OCI-M1 (cell line): ENCODE results near the gene AFAP1L2.

Experiments used
- DNase-seq: peaks from one replicate; lab custom pipeline; 2025; lab: John Stamatoyannopoulos, UW

AFAP1L2 gene

GRCh38 chr10:114408968-114409444 lies 4.7 kb upstream of the AFAP1L2 start:
- DNase-seq = peak; percentile 39

DNA sequence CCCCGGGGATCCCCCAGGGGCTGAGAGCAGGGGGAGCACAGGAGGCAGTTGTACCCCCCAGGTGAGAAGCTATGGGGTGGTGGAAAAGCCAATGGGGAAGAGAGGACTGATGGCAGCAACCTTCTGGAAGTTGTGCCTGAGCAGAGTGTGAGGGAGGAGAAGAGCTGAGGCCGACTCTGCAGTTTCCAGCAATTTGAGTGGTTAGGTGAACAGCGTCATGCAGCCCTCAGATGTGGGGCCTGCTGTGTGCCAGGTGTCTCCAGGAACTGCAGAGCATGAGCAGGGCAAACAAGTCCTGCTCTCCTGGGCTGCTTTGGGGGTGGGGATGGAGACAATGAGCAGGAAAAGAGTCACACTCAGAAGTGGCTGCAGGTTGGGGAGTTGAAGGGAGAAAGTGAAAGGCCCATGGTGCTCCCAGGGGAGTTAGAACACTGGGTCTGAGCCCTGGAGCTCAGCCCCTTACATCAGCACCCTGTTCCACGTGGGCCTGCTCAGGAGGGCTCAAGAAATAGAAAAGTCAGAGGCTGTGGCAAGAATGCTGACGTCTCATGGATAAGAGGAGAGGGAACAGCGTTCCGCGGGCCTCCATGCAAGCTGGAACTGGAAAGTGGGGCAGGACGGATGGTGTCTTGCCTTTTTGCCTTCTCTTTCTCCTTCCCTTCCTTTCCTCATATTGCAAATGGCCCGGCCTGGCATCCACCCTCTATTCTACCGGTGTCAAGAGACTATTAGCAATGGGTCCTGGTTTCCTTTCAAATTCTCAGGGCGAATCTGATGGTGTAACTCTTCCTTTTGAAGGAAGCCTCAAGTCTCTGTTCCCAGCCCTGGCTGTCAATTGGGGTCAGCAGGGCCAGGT lies 4.0 kb upstream of the AFAP1L2 start:
- no peak for DNase-seq

DNA sequence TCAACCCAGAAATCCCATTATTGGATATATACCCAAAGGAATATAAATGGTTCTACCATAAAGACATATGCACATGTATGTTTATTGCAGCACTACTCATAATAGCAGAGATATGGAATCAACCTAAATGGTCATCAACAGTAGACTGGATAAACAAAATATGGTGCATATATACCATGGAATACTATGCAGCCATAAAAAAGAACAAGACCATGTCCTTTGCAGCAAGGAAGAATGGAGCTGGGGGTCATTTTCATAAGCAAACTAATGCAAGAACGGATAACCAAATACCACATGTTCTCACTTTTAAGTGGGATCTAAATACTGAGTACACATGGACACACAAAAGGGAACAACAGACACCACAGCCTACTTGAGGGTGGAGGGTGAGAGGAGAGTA lies 2.2 kb upstream of the AFAP1L2 start:
- DNase-seq = no peak

DNA sequence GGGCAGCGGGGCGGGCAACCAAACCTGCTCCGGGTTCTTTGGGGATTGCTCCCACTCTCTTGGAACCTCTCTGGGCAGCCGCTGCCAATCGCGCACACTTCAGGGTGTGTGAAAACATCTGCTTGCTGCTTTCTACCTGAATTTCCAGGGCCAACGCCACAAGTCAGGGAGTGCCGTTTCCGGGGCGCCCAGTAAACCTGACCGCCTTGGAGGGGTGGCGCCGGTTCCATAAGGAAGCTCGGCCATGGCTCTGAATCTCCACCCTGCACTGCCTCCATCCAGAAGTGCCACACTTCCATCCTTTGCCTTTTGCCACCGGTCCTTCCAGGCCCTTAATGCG lies 679 bp upstream of the AFAP1L2 start:
- no peak for DNase-seq

DNA sequence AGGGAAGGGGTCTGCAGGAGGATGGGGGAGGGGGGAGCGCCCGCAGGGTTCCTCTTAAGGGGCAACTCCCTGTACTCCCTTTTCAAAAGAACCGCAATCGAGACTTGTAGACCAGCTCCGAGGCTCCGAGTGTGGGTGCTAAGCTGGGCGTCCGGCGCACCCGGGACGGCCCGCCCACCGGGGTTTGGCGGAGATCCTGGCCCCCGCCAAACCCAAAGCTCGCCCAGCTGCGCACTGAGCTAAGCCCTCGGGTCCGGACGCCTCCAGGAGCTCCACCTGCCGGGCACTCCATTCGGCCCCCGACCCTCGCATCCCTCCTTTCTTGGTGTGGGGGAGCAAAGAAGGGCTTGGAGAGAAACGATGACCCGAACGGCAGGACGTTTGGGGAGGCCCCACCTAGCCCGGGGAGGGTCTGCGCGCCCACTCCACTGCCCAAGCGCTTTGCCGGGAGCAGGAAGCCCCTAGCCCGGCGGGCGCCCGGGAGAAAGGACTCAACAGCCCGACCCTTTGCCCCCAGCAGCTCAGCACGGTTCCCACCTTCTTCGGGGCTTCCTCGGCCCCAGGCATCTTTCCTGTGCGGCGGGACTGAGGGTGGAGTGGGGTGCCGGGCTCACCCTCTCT lies 651 bp downstream of the AFAP1L2 start:
- DNase-seq = no peak

- no peak for DNase-seq
Measured at GRCh38 chr10:114402871-114403540, 1.3 kb downstream of the AFAP1L2 start.

DNA sequence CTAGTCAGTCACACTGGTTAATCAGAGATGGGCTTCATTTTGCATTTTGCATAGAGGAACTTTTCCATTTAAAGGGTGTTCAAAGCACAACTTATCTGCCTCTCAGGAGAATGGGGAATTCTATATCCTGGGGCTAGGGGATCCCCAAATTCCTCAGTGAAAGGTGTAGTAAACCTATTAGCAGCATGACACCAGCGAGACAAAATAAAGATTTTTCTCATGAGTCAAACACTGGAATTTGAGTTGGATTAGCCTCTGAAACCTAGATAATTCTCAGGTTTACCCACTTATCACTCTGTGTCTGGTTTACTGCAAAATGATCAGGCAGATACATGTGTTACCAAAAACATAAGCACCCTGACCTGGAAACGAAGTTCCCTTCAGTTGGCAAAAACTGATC lies 2.1 kb downstream of the AFAP1L2 start:
- DNase-seq = no peak

DNA sequence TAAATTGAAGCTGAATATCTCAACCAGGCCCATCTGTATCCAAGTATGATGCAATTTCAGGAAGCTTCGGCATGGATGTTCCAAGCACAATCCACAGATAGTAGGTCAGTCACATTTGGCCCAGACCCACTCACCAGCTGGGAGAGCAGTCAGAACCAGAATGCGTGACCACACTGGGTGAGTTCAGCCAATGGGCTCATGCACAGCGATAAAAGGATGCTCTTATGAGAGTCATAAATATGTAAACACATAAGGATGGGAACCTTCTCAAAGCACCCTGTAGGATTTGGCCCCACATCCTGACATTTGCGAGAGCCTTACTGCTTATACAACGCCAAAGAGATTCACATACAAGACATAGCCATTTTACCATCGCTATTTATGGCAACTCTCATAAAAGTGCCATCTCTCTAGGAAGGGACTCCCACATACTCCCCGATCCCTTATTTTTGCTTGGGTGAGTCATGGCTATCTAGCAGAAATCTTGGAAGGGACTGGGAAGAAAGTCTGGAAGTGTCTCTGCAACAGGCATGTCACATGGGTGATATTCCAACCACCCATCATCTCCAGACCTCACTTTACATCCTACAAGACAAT lies 3.0 kb downstream of the AFAP1L2 start:
- DNase-seq = no peak

DNA sequence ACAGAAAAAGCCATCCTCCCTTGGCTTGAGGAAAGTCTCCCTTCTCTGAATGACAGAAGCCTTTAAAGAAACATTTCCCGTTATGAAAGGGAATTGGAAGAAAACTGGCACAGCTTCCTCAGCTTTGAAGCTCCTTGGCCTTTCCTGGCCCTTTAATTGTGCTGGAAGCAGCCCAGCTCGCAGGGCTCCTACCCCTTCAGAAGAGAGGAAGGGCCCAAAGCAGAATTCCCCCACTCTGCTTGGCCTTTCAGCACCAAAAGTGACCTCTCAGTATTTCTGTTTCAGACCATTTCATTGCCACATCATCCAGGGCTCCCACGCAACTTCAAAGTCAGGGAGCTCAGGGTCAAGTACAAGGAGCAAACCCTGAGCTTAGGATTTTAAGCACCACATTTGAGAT lies 4.2 kb downstream of the AFAP1L2 start:
- no peak for DNase-seq

DNA sequence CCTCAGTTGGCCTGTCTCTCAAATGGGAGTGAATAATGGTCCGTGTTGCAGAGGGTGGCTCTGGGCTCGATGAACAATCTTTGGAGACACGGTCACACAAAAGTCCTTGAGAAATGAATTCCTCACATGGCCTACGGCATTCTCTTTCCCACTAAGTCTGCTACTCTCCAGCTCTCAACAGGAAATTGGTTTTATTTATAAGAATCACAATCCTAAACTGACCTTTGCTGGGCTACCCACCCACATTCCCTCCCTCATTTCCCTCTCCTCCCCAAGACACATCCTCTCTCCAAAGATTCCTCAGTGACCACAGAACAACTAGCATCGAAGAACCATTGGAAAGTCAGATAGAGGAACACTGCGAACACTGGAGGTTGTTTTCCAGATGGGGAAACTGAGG lies 4.7 kb downstream of the AFAP1L2 start:
- no peak for DNase-seq

DNA sequence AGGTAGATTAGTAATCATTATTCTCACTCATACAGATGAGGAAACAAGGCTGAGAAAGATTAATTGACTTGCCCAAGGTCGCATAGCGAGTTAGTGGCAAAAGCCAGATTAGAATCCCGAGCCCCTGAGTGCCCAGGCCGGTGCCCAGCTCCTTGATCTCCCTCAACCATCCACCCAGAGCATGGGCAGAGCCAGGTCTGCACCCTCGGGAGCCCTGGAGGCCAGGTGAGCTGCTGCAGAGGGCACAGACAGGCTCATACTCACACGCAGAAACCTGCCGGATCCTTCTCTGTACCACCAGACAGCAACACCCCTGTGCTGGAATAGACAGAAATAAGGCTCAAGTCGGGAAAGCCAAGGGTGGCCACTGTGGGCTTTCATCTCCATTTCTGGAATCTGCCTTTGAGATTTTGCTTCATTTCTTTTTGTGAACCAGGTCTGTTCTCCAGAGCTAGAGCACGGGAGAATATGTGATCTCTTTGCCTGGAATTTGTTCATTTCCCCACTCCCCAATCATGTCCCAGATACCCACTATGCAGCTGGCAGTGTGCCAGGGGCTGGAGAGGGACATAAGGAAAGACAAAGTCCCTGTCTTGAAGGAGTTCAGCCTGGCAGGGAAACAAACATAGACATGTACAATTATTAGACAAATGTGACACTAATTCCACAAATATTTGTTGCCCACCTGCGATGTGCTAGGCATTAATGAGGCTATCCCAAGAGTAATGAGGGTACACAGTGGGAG lies 5.5 kb downstream of the AFAP1L2 start:
- DNase-seq = no peak

DNA sequence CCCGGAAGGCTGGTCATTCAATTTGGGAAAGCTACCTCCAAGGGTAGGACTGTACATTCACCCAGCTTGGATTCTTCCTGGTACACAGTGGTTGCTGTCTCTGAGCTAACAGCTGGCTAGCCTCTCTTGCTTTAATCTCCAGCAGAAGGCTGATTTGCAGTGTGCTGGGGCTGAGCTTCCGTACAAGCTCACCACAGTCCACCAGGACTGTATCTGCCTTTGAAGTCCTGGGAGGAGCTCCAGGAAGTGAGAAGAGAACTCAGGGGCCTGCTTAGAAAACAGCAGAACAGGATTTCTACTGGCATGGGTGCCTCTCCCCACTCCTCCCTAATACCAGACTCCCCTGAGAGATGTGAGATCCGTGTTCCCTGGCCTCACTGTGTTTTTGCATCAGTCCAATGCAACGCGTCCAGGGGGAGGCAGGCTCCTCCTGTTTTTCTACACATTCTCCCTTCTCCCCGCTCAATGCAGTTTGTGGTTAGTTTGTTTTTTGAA lies 6.6 kb downstream of the AFAP1L2 start:
- peak; percentile 6 for DNase-seq

DNA sequence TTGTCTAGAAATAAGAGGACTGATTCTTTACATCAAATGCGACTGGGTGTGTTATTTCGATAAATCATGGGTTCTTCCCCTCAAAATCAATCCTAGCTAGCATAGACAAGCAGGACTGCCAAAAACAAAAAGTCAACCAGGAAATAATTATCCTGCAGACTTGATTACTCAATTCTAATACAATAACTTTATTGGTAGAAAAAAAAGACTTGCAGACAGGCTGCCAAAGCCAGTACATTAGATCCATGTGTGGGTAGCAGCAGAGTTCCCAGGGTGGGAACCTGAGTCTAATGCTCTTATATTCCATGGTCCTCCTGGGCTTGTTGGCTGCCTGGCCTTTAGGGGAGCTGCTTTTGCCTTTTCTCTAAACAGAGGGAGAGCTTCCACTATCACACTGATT lies 7.8 kb downstream of the AFAP1L2 start:
- no peak for DNase-seq

- no peak for DNase-seq
Measured at GRCh38 chr10:114395366-114396022, 8.8 kb downstream of the AFAP1L2 start.

GRCh38 chr10:114394531-114394930 lies 9.8 kb downstream of the AFAP1L2 start:
- no peak for DNase-seq

DNA sequence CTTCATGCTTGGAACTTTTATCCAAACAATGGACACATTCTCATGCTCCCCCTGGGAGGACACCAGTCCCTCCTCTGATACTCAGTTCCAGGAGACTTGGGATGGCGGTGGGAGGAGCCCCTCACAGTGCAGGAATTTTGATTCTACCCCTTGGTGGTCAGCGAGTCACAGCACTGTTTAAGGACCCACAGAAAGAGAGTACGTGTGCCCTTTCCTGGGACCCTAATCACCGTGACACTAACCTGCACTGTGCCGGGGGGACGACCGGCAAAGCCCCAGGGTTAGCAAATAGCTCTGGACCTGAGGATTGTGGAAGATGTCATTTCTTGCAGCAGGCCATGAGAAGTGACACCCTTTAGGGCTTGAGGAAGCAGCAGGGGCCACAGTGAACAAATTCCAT lies 10.4 kb downstream of the AFAP1L2 start:
- no peak for DNase-seq

- DNase-seq = no peak
Measured at GRCh38 chr10:114393482-114393881, 10.8 kb downstream of the AFAP1L2 start.

DNA sequence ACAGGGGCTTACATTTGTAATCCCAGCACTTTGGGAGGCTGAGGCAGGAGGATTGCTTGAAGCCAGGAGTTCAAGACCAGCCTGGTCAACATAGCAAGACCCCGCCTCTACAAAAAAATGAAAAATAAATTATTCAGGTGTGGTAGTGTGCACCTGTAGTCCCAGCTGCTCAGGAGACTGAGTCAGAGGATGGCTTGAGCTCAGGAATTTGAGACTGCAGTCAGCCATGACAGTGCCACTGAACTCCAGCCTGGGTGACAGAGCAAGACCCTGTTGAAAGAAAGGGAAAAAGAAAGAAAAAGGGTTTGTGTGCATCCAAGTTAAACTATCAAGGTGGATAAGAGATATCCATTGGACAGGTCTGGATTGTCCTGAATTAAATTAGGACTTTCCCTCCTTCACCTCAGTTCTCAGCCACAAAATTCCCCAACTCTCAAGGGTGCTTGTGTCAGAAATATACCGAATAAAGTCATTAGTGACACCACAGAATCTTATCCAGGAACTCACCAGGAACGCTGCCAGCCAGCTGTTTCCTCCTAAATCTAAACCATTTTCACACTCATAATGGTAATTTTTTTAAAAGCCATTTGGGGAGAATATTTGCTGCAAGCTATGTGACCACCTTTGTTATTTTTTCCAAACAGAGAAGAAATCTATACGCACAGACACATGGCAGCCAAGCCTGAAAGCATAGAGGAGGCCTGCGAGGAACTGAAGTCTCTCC lies 12.0 kb downstream of the AFAP1L2 start:
- no peak for DNase-seq

DNA sequence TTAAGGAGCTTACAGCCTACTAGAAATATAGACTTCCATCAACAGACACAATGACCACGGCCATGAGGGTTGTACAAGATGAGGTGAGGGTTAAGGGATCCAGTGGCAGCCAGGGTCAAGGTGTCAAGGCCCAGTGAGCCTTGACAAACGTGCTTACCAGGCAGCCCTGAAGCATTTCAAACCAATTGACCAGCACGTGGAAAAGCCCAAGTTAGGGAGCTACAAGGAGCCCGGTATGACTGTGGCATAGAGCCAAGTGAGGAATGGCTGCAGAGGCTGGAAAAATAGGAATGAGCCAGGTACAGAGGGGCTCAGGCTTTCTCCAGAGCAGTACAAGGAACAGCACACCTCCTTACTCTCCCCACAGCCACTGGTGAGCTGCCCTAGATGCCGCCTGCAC lies 12.7 kb downstream of the AFAP1L2 start:
- DNase-seq = no peak

GRCh38 chr10:114389426-114389825 lies 14.9 kb downstream of the AFAP1L2 start:
- no peak for DNase-seq

DNA sequence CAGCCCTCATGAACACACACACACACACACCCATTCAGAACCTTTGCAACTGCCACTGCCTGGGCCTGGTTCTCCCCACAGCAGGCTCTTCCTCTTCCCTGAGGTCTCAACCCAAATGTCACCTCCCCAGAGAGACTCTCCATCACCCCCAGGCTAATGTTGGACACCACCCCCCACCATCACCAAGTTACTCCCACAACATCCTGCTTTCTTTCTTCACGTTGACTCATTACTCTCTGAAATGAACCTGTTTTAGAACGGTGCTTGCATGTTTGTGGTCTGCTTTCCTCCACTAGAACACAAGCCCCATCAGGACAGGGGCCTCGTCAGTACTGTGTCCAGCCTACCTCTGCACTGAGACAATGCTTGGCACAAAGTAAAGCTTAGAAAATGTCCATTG lies 16.0 kb downstream of the AFAP1L2 start:
- DNase-seq = no peak
